Naive thymus-derived CD8-positive, alpha-beta T cell (primary cell): ENCODE measurements around the gene ANKRD30A. TPM values are rescaled to one million over a fixed set of nuclear protein-coding genes. Genes with fewer than 3 reads are reported as not detected.
"Not testable (repeated sequence)": the region's sequence is repeated elsewhere in the genome, so short reads cannot be mapped to it uniquely, and the experiment has no call there.

ENCODE experiments used
- ATAC-seq, 2 donors: fragments of 150-1000 bp; cut with Tn5 transposase in 1 of 2; sonication (Bioruptor Pico), chemical (Tn5 transposase) in 1 of 2; 1 replicate in 1 of 2; 2 replicates in 1 of 2; pipeline ENCODE4 v1.10.0; 2021; ENCODE audit warnings: mild to moderate bottlenecking in 2 of 2, moderate library complexity in 2 of 2
- POLR2A ChIA-PET: fragments of 350-600 bp; sonication (Branson Sonifier 250); formaldehyde crosslinking; loops from one replicate; lab custom pipeline; 2021; ENCODE audit warnings: antibody characterized with exemption; lab: Charles Lee
- DNase-seq, 10 donors: peaks; one replicate each; pipeline versions ENCODE4 v3.0.0 to v3.0.0-alpha.2; 2020 to 2022
- H3K27ac Mint-ChIP-seq, 10 donors: one replicate each; pipeline ENCODE4 v1.8.0; 2020 to 2022; ENCODE audit warnings: mild to moderate bottlenecking in 10 of 10, mixed read lengths in 10 of 10, moderate library complexity in 4 of 10, inconsistent platforms in 1 of 10
- H3K27me3 Mint-ChIP-seq, 5 donors: one replicate each; pipeline ENCODE4 v1.8.0; 2021 to 2022; ENCODE audit warnings: mixed read lengths in 5 of 5
- H3K36me3 Mint-ChIP-seq, 3 donors: one replicate each; pipeline ENCODE4 v1.8.0; 2020 to 2022; ENCODE audit warnings: mixed read lengths in 3 of 3, mild to moderate bottlenecking in 2 of 3, inconsistent platforms in 1 of 3
- H3K4me1 Mint-ChIP-seq, 4 donors: one replicate each; pipeline ENCODE4 v1.8.0; 2021 to 2022; ENCODE audit warnings: mixed read lengths in 4 of 4
- H3K4me3 Mint-ChIP-seq, 10 donors: one replicate each; pipeline ENCODE4 v1.8.0; 2020 to 2022; ENCODE audit warnings: mild to moderate bottlenecking in 10 of 10, mixed read lengths in 10 of 10, moderate library complexity in 6 of 10, inconsistent platforms in 1 of 10
- H3K9me3 Mint-ChIP-seq, 9 donors: one replicate each; pipeline ENCODE4 v1.8.0; 2020 to 2022; ENCODE audit warnings: mixed read lengths in 9 of 9, mild to moderate bottlenecking in 3 of 9, inconsistent platforms in 1 of 9, moderate library complexity in 1 of 9
- polyA plus RNA-seq, 3 donors: library from polyadenylated mRNA; unstranded; fragments of 300-500 nt; fragmentation: Illumina TruSeq; gene quantifications; one replicate each; pipeline ENCODE4 v1.2.3, GENCODE V29; 2021
- total RNA-seq, 8 experiments: library from RNA in 2 of 8; stranded (reverse) in 2 of 8; gene quantifications; one replicate each; pipeline ENCODE4 v1.2.3 and lab custom pipeline; 2021 to 2026

Gene ANKRD30A
- total and polyA plus RNA-seq, 5 experiments from 2014 or later = not detected

GRCh38 chr10:37285063-37285462 lies 159.7 kb downstream of the ANKRD30A start:
- DNase-seq (no peak), ATAC-seq (no peak)
- POLR2A ChIA-PET = no interaction called here
- peaks cover 0 to 2% (median 0%) of the 10 kb centered on the region in 4 donors for H3K4me1 Mint-ChIP-seq
- H3K9me3 Mint-ChIP-seq = peaks cover 8 to 61% (median 25%) of the 10 kb centered on the region in 9 donors
- H3K4me3 Mint-ChIP-seq = no peak overlapping the region
- peaks cover 0 to 15% (median 0%) of the 10 kb centered on the region in 3 donors for H3K36me3 Mint-ChIP-seq
- H3K27ac Mint-ChIP-seq = no peak overlapping the region
- H3K27me3 Mint-ChIP-seq = no peaks in the 10 kb centered on the region

GRCh38 chr10:37289833-37290464 lies 164.6 kb downstream of the ANKRD30A start:
- no peak for ATAC-seq
- no peak for DNase-seq
- Mint-ChIP-seq H3K27ac (no peak overlapping the region), H3K36me3 (peaks cover 0 to 17% (median 0%) of the 10 kb centered on the region in 3 donors), H3K4me1 (peaks cover 0 to 2% (median 0%) of the 10 kb centered on the region in 4 donors), H3K27me3 (no peaks in the 10 kb centered on the region), H3K4me3 (no peak overlapping the region), H3K9me3 (peaks cover 9 to 70% (median 31%) of the 10 kb centered on the region in 9 donors)
- POLR2A ChIA-PET = no interaction called here

GRCh38 chr10:37301271-37301670 lies 175.9 kb downstream of the ANKRD30A start:
- no peak for DNase-seq
- Mint-ChIP-seq H3K4me3 (no peak overlapping the region), H3K27me3 (no peaks in the 10 kb centered on the region), H3K4me1 (no peaks in the 10 kb centered on the region), H3K27ac (no peak overlapping the region), H3K9me3 (peaks cover 0 to 37% (median 15%) of the 10 kb centered on the region in 9 donors), H3K36me3 (peaks cover 0 to 4% (median 0%) of the 10 kb centered on the region in 3 donors)
- no peak for ATAC-seq
- POLR2A ChIA-PET = no interaction called here

DNA sequence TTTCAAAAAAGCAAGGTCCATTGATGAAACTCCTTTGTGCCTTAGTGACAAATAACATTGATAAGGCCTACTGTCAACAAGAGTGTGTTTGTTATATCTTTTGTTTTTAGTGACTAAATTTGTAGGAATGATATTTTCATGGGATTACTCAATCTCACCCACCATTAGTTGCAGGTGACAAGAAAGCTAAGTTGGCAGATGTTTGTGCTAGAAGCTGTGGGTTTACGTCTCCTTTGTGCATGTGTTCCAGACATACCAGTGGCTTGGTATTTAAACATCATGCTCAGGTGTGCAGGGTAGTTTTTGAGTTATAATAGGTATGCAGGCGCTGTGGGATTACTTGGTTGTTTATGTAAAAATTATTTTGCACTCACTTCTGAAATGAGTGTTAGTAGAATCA lies 178.6 kb downstream of the ANKRD30A start:
- H3K36me3 Mint-ChIP-seq = no peaks in the 10 kb centered on the region
- DNase-seq = no peak
- H3K27ac Mint-ChIP-seq = no peak overlapping the region
- no peaks in the 10 kb centered on the region for H3K27me3 Mint-ChIP-seq
- POLR2A ChIA-PET = no interaction called here
- ATAC-seq = no peak
- no peak overlapping the region for H3K4me3 Mint-ChIP-seq
- H3K4me1 Mint-ChIP-seq = no peaks in the 10 kb centered on the region
- H3K9me3 Mint-ChIP-seq = peaks cover 0 to 34% (median 14%) of the 10 kb centered on the region in 9 donors

GRCh38 chr10:37314350-37314749 lies 189.0 kb downstream of the ANKRD30A start:
- ATAC-seq (no peak), DNase-seq (no peak)
- Mint-ChIP-seq H3K27me3 (no peaks in the 10 kb centered on the region), H3K4me1 (no peaks in the 10 kb centered on the region), H3K36me3 (no peaks in the 10 kb centered on the region), H3K27ac (no peak overlapping the region), H3K4me3 (no peak overlapping the region), H3K9me3 (peaks cover 0 to 16% (median 6%) of the 10 kb centered on the region in 9 donors)
- POLR2A ChIA-PET = no interaction called here

DNA sequence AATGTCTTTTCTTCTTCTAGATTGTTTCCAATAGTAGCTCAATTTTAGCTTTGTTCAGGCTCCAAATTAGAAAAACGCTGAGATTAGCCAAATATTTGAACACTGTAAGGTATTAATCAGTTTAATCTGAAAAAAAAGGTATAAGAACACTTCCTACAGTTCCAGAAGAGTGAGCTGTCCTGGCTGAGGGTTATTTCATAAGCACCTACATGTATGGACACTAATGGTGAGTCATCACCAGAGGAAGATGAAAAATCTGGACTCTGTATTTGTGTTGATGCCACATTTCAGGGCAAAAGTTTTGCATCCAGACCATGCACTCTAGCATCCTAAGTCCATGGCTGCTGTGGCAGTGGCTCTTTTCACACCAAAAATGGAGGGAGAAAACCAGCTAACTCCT lies 189.5 kb downstream of the ANKRD30A start:
- Mint-ChIP-seq H3K27me3 (no peaks in the 10 kb centered on the region), H3K36me3 (no peaks in the 10 kb centered on the region), H3K9me3 (peaks cover 0 to 19% (median 8%) of the 10 kb centered on the region in 9 donors), H3K4me3 (no peak overlapping the region), H3K4me1 (no peaks in the 10 kb centered on the region), H3K27ac (no peak overlapping the region)
- ATAC-seq (no peak), DNase-seq (no peak)
- POLR2A ChIA-PET = no interaction called here

DNA sequence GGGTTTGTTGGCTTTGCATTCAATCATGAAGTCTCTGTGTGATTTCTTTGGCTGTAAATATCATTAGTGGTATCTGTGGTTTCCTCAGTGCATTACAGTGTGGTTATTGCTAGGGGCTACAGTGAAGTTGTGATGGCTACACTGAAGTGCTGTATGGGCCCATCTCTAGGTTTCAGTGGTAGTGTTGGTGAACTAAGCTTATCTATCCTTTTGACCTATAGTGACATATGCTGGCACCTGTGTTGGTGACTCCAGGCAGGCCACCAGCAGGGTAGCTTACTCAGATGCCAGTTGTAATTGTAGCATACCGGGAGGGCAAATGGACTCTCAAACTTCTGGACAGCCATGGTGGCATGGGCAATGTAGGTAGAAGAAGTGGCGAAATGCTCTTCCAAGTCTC lies 219.0 kb downstream of the ANKRD30A start:
- Mint-ChIP-seq H3K4me3 (no peak overlapping the region), H3K27me3 (no peaks in the 10 kb centered on the region), H3K27ac (no peak overlapping the region), H3K36me3 (peaks cover 0 to 5% (median 1%) of the 10 kb centered on the region in 3 donors), H3K4me1 (no peaks in the 10 kb centered on the region), H3K9me3 (peaks cover 7 to 42% (median 20%) of the 10 kb centered on the region in 9 donors)
- no peak for ATAC-seq
- DNase-seq = no peak
- POLR2A ChIA-PET = no interaction called here

DNA sequence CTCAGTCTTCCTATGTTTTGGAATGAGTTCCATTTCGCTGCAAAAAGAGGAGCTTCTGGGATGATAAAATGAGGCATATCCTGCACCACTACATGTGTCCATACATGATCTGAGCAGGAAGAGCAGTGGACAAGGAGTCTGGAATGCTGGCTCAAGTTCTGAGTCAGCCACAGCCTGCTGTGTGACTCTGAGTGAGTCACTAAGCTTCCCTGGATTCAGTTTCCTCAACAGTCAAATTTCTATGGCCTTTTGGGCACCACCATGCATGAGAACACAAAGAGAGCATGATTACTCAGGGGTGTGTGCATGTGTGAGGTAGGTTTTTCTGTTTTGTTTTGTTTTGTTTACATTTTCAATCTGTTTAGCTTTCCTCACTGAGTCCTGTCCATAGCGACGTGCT lies 254.6 kb downstream of the ANKRD30A start:
- Mint-ChIP-seq H3K27ac (no peak overlapping the region), H3K9me3 (peaks cover 10 to 50% (median 20%) of the 10 kb centered on the region in 9 donors), H3K36me3 (no peaks in the 10 kb centered on the region), H3K27me3 (no peaks in the 10 kb centered on the region), H3K4me1 (no peaks in the 10 kb centered on the region), H3K4me3 (no peak overlapping the region)
- no peak for DNase-seq
- POLR2A ChIA-PET = no interaction called here
- ATAC-seq = no peak

- POLR2A ChIA-PET = no interaction called here
- no peaks in the 10 kb centered on the region for H3K4me1 Mint-ChIP-seq
- DNase-seq (no peak), ATAC-seq (no peak)
- H3K9me3 Mint-ChIP-seq = peaks cover 7 to 57% (median 20%) of the 10 kb centered on the region in 9 donors
- no peak overlapping the region for H3K27ac Mint-ChIP-seq
- H3K4me3 Mint-ChIP-seq = no peak overlapping the region
- H3K27me3 Mint-ChIP-seq = no peaks in the 10 kb centered on the region
- no peaks in the 10 kb centered on the region for H3K36me3 Mint-ChIP-seq
Measured at GRCh38 chr10:37381271-37381670, 255.9 kb downstream of the ANKRD30A start.

DNA sequence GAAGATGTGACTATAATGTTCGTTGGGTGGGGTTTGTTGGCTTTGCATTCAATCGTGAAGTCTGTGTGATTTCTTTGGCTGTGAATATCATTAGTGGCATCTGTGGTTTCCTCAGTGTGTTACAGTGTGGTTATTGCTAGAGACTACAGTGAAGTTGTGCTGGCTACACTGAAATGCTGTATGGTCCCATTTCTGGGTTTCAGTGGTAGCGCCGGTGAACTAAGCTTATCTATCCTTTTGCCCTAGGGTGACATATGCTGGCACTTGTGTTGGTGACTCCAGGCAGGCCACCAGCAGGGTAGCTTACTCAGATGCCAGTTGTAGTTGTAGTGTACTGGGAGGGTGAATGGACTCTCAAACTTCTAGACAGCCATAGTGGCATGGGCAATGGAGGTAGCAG lies 259.5 kb downstream of the ANKRD30A start:
- Mint-ChIP-seq H3K4me3 (no peak overlapping the region), H3K27me3 (no peaks in the 10 kb centered on the region), H3K4me1 (no peaks in the 10 kb centered on the region), H3K27ac (no peak overlapping the region), H3K36me3 (peaks cover 0 to 5% (median 0%) of the 10 kb centered on the region in 3 donors), H3K9me3 (peaks cover 5 to 59% (median 26%) of the 10 kb centered on the region in 9 donors)
- POLR2A ChIA-PET = no interaction called here
- DNase-seq (no peak), ATAC-seq (no peak)

DNA sequence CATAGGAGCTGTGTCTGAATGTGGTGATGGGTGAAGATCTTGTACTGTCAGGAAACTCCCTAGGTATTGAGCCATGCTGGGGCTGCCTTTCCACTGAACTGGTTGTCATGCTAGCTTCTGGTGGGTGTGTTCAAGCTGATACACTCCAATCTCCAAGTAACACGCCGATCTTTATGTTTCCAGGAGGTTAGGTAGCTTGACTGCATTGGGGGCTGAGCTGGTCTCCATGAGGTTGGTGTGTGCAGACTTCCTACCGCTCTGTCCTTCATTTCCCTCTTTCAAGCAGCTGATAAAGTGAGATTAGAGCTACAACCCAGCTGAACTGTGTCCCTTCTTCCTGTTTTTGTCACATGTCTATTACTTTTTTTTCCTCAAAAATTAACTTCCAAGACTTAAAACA lies 265.5 kb downstream of the ANKRD30A start:
- Mint-ChIP-seq H3K36me3 (peaks cover 0 to 13% (median 0%) of the 10 kb centered on the region in 3 donors), H3K27ac (no peak overlapping the region), H3K27me3 (no peaks in the 10 kb centered on the region), H3K4me1 (no peaks in the 10 kb centered on the region), H3K4me3 (no peak overlapping the region), H3K9me3 (peaks cover 8 to 44% (median 10%) of the 10 kb centered on the region in 9 donors)
- no peak for DNase-seq
- POLR2A ChIA-PET = no interaction called here
- ATAC-seq = no peak

DNA sequence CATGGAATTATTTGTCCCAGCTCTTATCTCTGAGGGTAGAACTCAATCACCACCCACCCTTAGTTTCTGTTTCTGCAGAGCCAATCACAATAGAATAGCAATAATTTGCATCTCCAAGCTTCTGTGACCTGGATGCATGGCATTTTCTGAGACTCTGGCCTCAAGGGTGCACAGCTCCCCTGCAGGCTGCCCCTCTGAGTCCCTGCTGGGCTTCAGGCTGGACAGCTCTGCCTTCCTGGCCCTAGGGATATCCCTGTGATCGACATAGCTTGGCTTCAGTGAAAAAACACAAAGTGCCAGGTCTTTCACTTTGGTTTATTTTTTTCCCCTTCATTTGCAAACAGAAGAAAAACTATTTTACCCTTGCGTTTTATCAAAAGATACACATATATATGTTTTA lies 275.4 kb downstream of the ANKRD30A start:
- H3K4me1 Mint-ChIP-seq, H3K27ac Mint-ChIP-seq, H3K27me3 Mint-ChIP-seq, POLR2A ChIA-PET, H3K4me3 Mint-ChIP-seq, DNase-seq, ATAC-seq: not testable (repeated sequence)
- Mint-ChIP-seq H3K36me3 (peaks cover 0 to 11% (median 0%) of the 10 kb centered on the region in 3 donors), H3K9me3 (peaks cover 0 to 46% (median 17%) of the 10 kb centered on the region in 9 donors)

GRCh38 chr10:37401225-37401624 lies 275.8 kb downstream of the ANKRD30A start:
- DNase-seq (no peak), ATAC-seq (no peak)

DNA sequence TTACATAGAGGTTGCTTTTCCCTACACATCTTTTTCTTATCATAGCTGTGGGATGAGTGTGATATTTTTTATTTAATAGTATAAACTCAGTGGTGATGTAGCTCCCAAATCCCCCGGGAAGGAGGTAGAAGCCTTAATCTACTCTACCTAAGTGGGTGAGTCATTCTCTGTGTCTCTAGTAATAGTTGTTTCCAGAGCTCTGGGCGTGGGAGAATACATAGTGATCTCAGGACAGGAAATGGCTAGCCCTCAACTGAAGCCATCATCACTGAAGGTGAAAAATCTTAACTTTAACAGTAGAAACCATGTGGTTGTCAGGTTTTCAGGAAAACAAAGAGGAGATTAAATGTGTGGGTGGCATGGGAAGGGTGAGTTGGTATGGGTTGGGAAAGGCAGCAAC lies 278.4 kb downstream of the ANKRD30A start:
- no peak for ATAC-seq
- Mint-ChIP-seq H3K36me3 (peaks cover 0 to 16% (median 0%) of the 10 kb centered on the region in 3 donors), H3K4me1 (no peaks in the 10 kb centered on the region), H3K27ac (no peak overlapping the region), H3K9me3 (peaks cover 0 to 52% (median 23%) of the 10 kb centered on the region in 9 donors), H3K4me3 (no peak overlapping the region), H3K27me3 (no peaks in the 10 kb centered on the region)
- DNase-seq = no peak
- POLR2A ChIA-PET = no interaction called here

More at GRCh38 chr10:37401225-37401624, 275.8 kb downstream of the ANKRD30A start:
- no peaks in the 10 kb centered on the region for H3K27me3 Mint-ChIP-seq
- POLR2A ChIA-PET = no interaction called here
- H3K27ac Mint-ChIP-seq = no peak overlapping the region
- no peak overlapping the region for H3K4me3 Mint-ChIP-seq
- no peaks in the 10 kb centered on the region for H3K4me1 Mint-ChIP-seq
- peaks cover 0 to 11% (median 0%) of the 10 kb centered on the region in 3 donors for H3K36me3 Mint-ChIP-seq
- peaks cover 0 to 48% (median 17%) of the 10 kb centered on the region in 9 donors for H3K9me3 Mint-ChIP-seq
